Retinal pigment epithelial cell (primary cell): ENCODE measurements around the gene NBAS.

ENCODE experiments used
- DNase-seq: peaks from one replicate; pipeline ENCODE4 v3.0.0-alpha.2; 2010; ENCODE audit warnings: low read depth
- H3K4me3 ChIP-seq: 2 replicates; pipeline ENCODE4 v1.5.1; 2011; ENCODE audit warnings: mild to moderate bottlenecking, low read length, control low read depth, moderate library complexity
- CTCF ChIP-seq: conservative IDR thresholded peaks from 2 replicates; pipeline ENCODE4 v1.5.1; 2011; ENCODE audit warnings: low read depth, low read length, control low read depth, inconsistent platforms

NBAS gene

GRCh38 chr2:15596350-15596749 is 35.2 kb upstream of the NBAS start:
- no peak for DNase-seq
- TF ChIP-seq CTCF: no peak
- H3K4me3 ChIP-seq: no peak overlapping the region

GRCh38 chr2:15595936-15596335 is 34.8 kb upstream of the NBAS start:
- no peak for TF ChIP-seq CTCF
- DNase-seq: no peak
- H3K4me3 ChIP-seq: no peak overlapping the region

GRCh38 chr2:15595342-15595905 is 34.3 kb upstream of the NBAS start:
- H3K4me3 ChIP-seq: no peak overlapping the region
- no peak for TF ChIP-seq CTCF
- DNase-seq: no peak

- TF ChIP-seq CTCF: no peak
- H3K4me3 ChIP-seq: no peak overlapping the region
- no peak for DNase-seq
Observed at GRCh38 chr2:15594291-15595256, 33.4 kb upstream of the NBAS start.

- DNase-seq: no peak
- peak overlapping the region; percentile 1 for H3K4me3 ChIP-seq
- no peak for TF ChIP-seq CTCF
Observed at GRCh38 chr2:15593327-15593705, 32.2 kb upstream of the NBAS start.

- no peak for DNase-seq
- peak within 1 kb of the TSS; percentile 88 for H3K4me3 ChIP-seq
- peak; percentile 6 for TF ChIP-seq CTCF
Observed at GRCh38 chr2:15591692-15592463, 30.7 kb upstream of the NBAS start, which contains the start of gene DDX1. Gene DDX1, plus strand, starts transcription at chr2:15591868. Its CDS starts 66 bp downstream, at chr2:15591934.
